GM23338 (cell line): Measurements from ENCODE around the gene IGF2BP3. TPM values are rescaled to one million over a fixed set of nuclear protein-coding genes. Genes with fewer than 3 reads are reported as not detected.

Experiments used
- ATAC-seq: fragments of 200-7000 bp; cut with Tn5 transposase; 3 replicates; pipeline ENCODE4 v1.9.1; 2020
- DNase-seq: peaks from one replicate; pipeline ENCODE4 v3.0.0-alpha.2; 2015; ENCODE audit warnings: low spot score
- H2AFZ ChIP-seq: fragments of 200-600 bp; sonication (generic); 2 replicates; pipeline ENCODE4 v1.8.0; 2016; ENCODE audit warnings: antibody characterized with exemption, mild to moderate bottlenecking, moderate library complexity
- H3F3A ChIP-seq: fragments of 200-600 bp; sonication (generic); replicated peaks from 2 replicates; pipeline ENCODE4 v1.8.0; 2017; ENCODE audit warnings: antibody characterized with exemption, mixed run types, low read depth
- H3K27ac ChIP-seq: fragments of 200-600 bp; sonication (generic); 2 replicates; pipeline ENCODE4 v1.6.1; 2016; ENCODE audit warnings: low read depth
- H3K27me3 ChIP-seq: fragments of 200-600 bp; sonication (generic); 2 replicates; pipeline ENCODE4 v1.8.0; 2016; ENCODE audit warnings: mild to moderate bottlenecking, mixed run types, moderate library complexity; ENCODE audit not compliant: insufficient read depth
- H3K36me3 ChIP-seq: fragments of 200-600 bp; sonication (generic); 2 replicates; pipeline ENCODE4 v1.8.0; 2016; ENCODE audit warnings: mild to moderate bottlenecking; ENCODE audit not compliant: insufficient read depth
- H3K4me1 ChIP-seq: fragments of 200-600 bp; sonication (generic); 2 replicates; pipeline ENCODE4 v1.8.0; 2016; ENCODE audit warnings: mild to moderate bottlenecking, moderate library complexity; ENCODE audit not compliant: insufficient read depth
- H3K4me2 ChIP-seq: fragments of 200-600 bp; sonication (generic); 2 replicates; pipeline ENCODE4 v1.7.1; 2017; ENCODE audit warnings: mixed run types
- H3K4me3 ChIP-seq: fragments of 200-600 bp; sonication (generic); 2 replicates; pipeline ENCODE4 v1.6.1; 2016; ENCODE audit warnings: mixed run types
- H3K79me2 ChIP-seq: fragments of 200-600 bp; sonication (generic); replicated peaks from 2 replicates; pipeline ENCODE4 v1.8.0; 2017; ENCODE audit warnings: mild to moderate bottlenecking; ENCODE audit not compliant: insufficient read depth
- H3K9me2 ChIP-seq: fragments of 200-600 bp; sonication (generic); 2 replicates; pipeline ENCODE4 v1.8.0; 2017; ENCODE audit not compliant: insufficient read depth
- H4K20me1 ChIP-seq: fragments of 200-600 bp; sonication (generic); replicated peaks from 2 replicates; pipeline ENCODE4 v1.8.0; 2017; ENCODE audit warnings: mild to moderate bottlenecking; ENCODE audit not compliant: insufficient read depth
- H3K27ac Mint-ChIP-seq: 2 replicates; pipeline ENCODE4 v1.8.0; 2020; ENCODE audit warnings: inconsistent platforms, mild to moderate bottlenecking, moderate library complexity, mixed read lengths
- H3K27me3 Mint-ChIP-seq: 3 replicates; pipeline ENCODE4 v1.8.0; 2022; ENCODE audit warnings: low read depth, mild to moderate bottlenecking, moderate library complexity, mixed read lengths, inconsistent platforms; ENCODE audit not compliant: insufficient read depth, poor library complexity
- H3K36me3 Mint-ChIP-seq: 3 replicates; pipeline ENCODE4 v1.8.0; 2021; ENCODE audit warnings: low read depth, mild to moderate bottlenecking, inconsistent platforms, moderate library complexity, mixed read lengths
- H3K4me1 Mint-ChIP-seq: 3 replicates; pipeline ENCODE4 v1.8.0; 2020; ENCODE audit warnings: mild to moderate bottlenecking, inconsistent platforms, mixed read lengths
- H3K4me3 Mint-ChIP-seq: 3 replicates; pipeline ENCODE4 v1.8.0; 2021; ENCODE audit warnings: moderate library complexity, mild to moderate bottlenecking, inconsistent platforms, mixed read lengths
- H3K9me3 Mint-ChIP-seq: 3 replicates; pipeline ENCODE4 v1.8.0; 2020; ENCODE audit warnings: moderate library complexity, mild to moderate bottlenecking, inconsistent platforms, mixed read lengths
- EZH2phosphoT487 ChIP-seq: fragments of 200-600 bp; sonication (generic); IDR thresholded peaks from one replicate; pipeline ENCODE4 v1.8.1; 2018; ENCODE audit warnings: antibody characterized with exemption; ENCODE audit not compliant: unreplicated experiment
- NANOG ChIP-seq: IDR thresholded peaks from 2 replicates; pipeline ENCODE4 v1.6.1; 2016; ENCODE audit warnings: antibody characterized with exemption, borderline replicate concordance
- REST ChIP-seq: IDR thresholded peaks from one replicate; pipeline ENCODE4 v1.6.1; 2018; ENCODE audit warnings: antibody characterized with exemption; ENCODE audit not compliant: unreplicated experiment
- STAT1 ChIP-seq: IDR thresholded peaks from one replicate; pipeline ENCODE4 v1.6.1; 2016; ENCODE audit warnings: antibody characterized with exemption; ENCODE audit not compliant: unreplicated experiment
- ZNF114 ChIP-seq: fragments of 250-450 bp; sonication (Bioruptor Pico); IDR thresholded peaks from 2 replicates; pipeline ENCODE4 v1.5.0; 2020; ENCODE audit warnings: mild to moderate bottlenecking, moderate library complexity
- polyA plus RNA-seq: library from polyadenylated mRNA; unstranded; fragments of >200 nt; fragmentation: Nextera tagmentation; extraction: Ambion mirVana; gene quantifications from 2 replicates; pipeline ENCODE4 v1.2.1, GENCODE V29; 2016
- total RNA-seq: library from RNA; depleted of rRNA; stranded (reverse); fragments of >200 nt; shearing (Covaris generic); gene quantifications from 2 replicates; pipeline ENCODE4 v1.2.3, GENCODE V29; 2014

The IGF2BP3 gene
- total and polyA plus RNA-seq, 2 experiments from 2014 or later = 52.0 to 183 TPM

GRCh38 chr7:23431702-23432199 lies 38.5 kb downstream of the IGF2BP3 start (continued):
- no peak for TF ChIP-seq STAT1
- TF ChIP-seq ZNF114 (CRISPR knock-in tag) = no peak
- TF ChIP-seq REST = no peak

- Mint-ChIP-seq H3K4me1 (peaks cover 42% of the 10 kb centered on the region), H3K36me3 (peaks cover 3% of the 10 kb centered on the region), H3K27ac (no peak overlapping the region), H3K9me3 (no peaks in the 10 kb centered on the region), H3K4me3 (no peak overlapping the region; the same call in 1 of the 3 replicates), H3K27me3 (no peaks in the 10 kb centered on the region)
- DNase-seq = no peak
- H3K27ac ChIP-seq = peak overlapping the region; percentile 34; the same call in 1 of the 2 replicates
- no peaks in the 10 kb centered on the region for H3F3A ChIP-seq
- H4K20me1 ChIP-seq = peaks cover 50% of the 10 kb centered on the region
- no peaks in the 10 kb centered on the region for H3K27me3 ChIP-seq
- H3K4me1 ChIP-seq = peaks cover 35% of the 10 kb centered on the region
- H3K79me2 ChIP-seq = peaks cover 100% of the 10 kb centered on the region
- no peaks in the 10 kb centered on the region for H3K36me3 ChIP-seq
- TF ChIP-seq NANOG = no peak
- no peak overlapping the region for H2AFZ ChIP-seq
- ATAC-seq = no peak
- H3K4me2 ChIP-seq = no peak overlapping the region
- H3K4me3 ChIP-seq = no peak overlapping the region
- H3K9me2 ChIP-seq = no peaks in the 10 kb centered on the region
Measured at GRCh38 chr7:23430893-23431259, 39.4 kb downstream of the IGF2BP3 start.

- Mint-ChIP-seq H3K4me3 (no peak overlapping the region), H3K27ac (peak overlapping the region; percentile 8; the same call in 1 of the 2 replicates), H3K9me3 (no peaks in the 10 kb centered on the region), H3K4me1 (peaks cover 40% of the 10 kb centered on the region), H3K36me3 (no peaks in the 10 kb centered on the region; the same call in 1 of the 3 replicates), H3K27me3 (peaks cover 5% of the 10 kb centered on the region)
- Histone ChIP-seq H3K27ac (peak overlapping the region; percentile 16), H3K4me3 (no peak overlapping the region), H3K4me1 (peaks cover 27% of the 10 kb centered on the region), H3K9me2 (no peaks in the 10 kb centered on the region), H2AFZ (no peak overlapping the region), H3K36me3 (no peaks in the 10 kb centered on the region), H4K20me1 (peaks cover 57% of the 10 kb centered on the region), H3K79me2 (peaks cover 100% of the 10 kb centered on the region), H3K27me3 (no peaks in the 10 kb centered on the region), H3K4me2 (no peak overlapping the region), H3F3A (no peaks in the 10 kb centered on the region)
- no peak for ATAC-seq
- no peak for TF ChIP-seq EZH2phosphoT487
- TF ChIP-seq REST = no peak
- TF ChIP-seq ZNF114 (CRISPR knock-in tag) = no peak
- no peak for DNase-seq
Measured at GRCh38 chr7:23426876-23427275, 43.4 kb downstream of the IGF2BP3 start.
